ENCODE measurements around the gene THAP10. TPM values are rescaled to one million over a fixed set of nuclear protein-coding genes. Genes with fewer than 3 reads are reported as not detected.

Gene THAP10
- total RNA-seq, 1 donor = 2.6 TPM

DNA sequence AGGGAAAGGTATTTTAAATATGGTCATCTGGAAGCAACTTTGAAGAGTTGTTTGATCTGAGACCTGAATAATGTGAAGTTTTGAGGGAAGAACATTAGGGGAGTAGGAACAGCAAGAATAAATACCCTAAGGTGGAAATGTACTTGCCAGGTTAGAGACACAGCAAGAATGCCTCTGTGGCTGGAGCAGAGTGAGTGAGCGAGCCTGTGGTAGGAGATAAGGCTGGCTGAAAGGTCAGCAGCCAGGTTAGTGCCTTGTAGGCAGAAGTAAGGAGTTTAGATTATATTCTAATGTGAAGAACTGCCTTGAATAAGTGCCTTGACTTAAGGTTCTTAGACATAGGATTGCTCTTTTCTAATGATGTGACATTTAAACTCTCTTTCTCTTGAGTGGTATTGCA is 18.7 kb upstream of the THAP10 start:
- TF ChIP-seq, protein P1, sequence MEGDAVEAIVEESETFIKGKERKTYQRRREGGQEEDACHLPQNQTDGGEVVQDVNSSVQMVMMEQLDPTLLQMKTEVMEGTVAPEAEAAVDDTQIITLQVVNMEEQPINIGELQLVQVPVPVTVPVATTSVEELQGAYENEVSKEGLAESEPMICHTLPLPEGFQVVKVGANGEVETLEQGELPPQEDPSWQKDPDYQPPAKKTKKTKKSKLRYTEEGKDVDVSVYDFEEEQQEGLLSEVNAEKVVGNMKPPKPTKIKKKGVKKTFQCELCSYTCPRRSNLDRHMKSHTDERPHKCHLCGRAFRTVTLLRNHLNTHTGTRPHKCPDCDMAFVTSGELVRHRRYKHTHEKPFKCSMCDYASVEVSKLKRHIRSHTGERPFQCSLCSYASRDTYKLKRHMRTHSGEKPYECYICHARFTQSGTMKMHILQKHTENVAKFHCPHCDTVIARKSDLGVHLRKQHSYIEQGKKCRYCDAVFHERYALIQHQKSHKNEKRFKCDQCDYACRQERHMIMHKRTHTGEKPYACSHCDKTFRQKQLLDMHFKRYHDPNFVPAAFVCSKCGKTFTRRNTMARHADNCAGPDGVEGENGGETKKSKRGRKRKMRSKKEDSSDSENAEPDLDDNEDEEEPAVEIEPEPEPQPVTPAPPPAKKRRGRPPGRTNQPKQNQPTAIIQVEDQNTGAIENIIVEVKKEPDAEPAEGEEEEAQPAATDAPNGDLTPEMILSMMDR (IDR thresholded peaks at IDR 0.05; ENCODE audit: insufficient read depth, low read depth, low read length) = no peak
- no peak for DNase-seq (ENCODE audit: low read depth)
- no peak overlapping the region for H3K4me3 ChIP-seq (ENCODE audit: low read depth, low read length)

DNA sequence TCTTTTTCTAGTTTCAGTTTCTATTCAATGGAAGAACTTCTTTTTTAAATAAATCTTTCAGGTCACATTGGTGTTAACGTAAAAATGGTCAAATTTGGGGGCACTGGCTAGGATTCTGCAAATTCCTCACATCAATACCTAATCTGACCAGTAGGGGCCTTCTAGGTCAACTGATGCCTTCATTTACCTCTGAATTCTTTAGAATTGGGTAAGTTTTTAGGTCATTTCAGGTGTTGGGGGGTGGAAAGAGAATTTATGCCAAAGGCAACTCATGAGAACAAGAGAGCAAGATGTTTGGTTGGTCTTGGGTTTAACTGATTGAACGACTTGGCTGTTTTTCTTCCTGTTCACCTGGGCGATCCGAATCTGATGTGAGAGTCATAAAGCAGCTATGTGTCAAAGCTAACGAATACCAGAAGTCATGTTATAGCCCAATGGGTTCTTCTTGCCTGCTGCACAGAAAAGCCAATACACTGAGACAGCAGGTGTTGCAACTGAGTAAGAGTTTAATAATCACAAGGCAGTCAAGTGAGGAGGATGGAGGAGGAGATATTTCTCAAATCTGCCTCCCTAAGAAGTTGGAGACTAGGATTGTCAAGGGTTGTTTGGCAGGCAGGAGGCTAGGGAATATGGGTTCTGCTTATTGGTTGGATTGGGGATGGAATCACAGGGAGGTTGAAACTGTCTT is 15.7 kb upstream of the THAP10 start:
- no peak for DNase-seq (ENCODE audit: low read depth)
- H3K4me3 ChIP-seq (ENCODE audit: low read depth, low read length) = no peak overlapping the region
- TF ChIP-seq, protein P1 (IDR thresholded peaks at IDR 0.05; ENCODE audit: insufficient read depth, low read depth, low read length) = peak; percentile 31

DNA sequence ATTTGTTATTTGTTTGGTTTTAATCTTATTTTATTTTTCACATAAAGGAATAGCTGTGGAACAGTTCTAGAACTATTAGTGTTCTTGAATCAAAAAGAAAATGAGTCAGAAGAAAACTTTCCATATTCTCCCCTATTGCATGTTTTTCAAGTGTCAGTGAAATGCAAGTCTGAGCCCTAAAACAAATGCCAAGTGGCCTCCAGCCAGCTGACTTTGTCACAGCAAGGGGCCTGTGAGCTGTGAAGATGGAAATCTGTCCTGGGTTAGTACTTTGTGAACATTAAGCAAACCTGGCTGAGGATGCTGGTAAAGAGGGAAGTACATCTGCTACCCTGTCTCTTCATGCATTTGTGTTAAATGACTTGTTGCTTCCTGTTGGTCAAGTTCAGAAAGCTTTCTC is 14.6 kb upstream of the THAP10 start:
- DNase-seq (ENCODE audit: low read depth) = no peak
- TF ChIP-seq, protein P1 (IDR thresholded peaks at IDR 0.05; ENCODE audit: insufficient read depth, low read depth, low read length) = no peak
- H3K4me3 ChIP-seq (ENCODE audit: low read depth, low read length) = no peak overlapping the region

DNA sequence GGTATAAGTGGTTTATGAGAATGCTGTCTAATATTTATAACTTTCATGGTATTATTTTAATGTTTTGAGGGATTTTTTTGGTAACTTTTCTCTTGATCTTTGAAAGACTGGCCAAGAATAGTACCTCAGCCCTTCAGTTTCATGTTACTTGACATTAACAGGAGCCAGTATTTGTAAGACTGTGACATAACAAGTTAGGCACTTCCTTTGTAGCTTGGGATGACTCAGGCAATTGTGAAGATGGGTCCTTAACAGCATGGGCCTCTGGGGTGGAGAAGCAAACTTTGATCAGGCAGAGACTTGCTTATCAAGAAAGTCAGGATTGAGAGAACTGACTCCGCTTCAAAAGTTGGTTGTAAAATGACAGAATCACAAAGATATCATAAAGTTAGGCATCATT is 9.9 kb upstream of the THAP10 start:
- TF ChIP-seq, protein P1 (IDR thresholded peaks at IDR 0.05; ENCODE audit: insufficient read depth, low read depth, low read length) = no peak
- H3K4me3 ChIP-seq (ENCODE audit: low read depth, low read length) = no peak overlapping the region
- peak; percentile 76 for DNase-seq (ENCODE audit: low read depth)

DNA sequence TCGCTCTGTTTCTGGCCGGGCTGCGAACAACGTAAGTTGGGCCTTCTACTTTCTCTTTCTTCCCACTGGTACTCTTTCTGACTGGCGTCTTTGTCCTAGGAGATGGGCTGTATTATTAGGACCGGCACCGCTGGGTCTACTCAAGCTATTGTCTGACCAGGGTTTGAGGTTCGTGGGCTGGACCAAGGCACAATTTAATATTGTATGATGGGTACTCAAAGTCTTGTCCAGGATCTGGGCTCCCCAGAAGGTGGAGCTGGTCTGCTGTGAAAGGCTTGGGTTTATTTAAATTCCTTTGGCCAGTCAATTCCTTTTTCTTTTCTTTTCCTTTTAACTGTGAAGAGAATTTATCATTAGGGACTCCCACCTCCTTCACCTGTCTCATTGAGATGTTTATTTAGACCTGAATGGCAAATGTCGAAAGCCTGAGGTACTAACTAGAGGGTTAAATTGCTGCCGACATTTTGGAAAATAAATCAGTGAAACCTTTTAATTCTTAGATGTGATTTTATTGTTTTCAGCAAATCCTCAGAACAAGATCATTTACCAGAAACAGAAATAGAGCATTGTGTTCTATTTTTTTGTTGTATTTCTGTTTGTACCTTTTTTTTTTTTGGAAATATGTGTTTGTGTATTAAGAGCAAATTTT is 803 bp upstream of the THAP10 start:
- H3K4me3 ChIP-seq (ENCODE audit: low read depth, low read length) = peak overlapping the region; percentile 89
- DNase-seq (ENCODE audit: low read depth) = peak; percentile 68
- TF ChIP-seq, protein P1 (IDR thresholded peaks at IDR 0.05; ENCODE audit: insufficient read depth, low read depth, low read length) = peak; percentile 56

DNA sequence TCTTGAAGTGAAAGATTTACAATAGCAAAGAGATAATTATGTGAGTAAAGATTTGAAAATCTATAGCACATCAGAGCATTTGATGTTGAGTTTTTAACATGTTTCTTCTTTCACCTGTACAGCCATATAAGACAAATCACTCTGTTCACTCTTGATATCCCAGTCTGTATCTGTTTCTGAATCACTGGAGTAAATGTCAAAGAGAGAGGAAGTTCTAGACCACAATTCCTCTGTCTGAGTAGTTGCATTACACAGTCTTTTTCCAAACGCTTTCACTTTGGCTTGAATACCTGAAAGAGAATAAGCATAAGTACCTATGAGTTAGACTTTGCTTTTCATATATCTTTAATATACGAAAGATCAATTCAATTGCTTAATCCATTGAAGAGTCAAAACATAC is 9.9 kb downstream of the THAP10 start:
- TF ChIP-seq, protein P1 (IDR thresholded peaks at IDR 0.05; ENCODE audit: insufficient read depth, low read depth, low read length) = no peak
- no peak overlapping the region for H3K4me3 ChIP-seq (ENCODE audit: low read depth, low read length)
- DNase-seq (ENCODE audit: low read depth) = no peak

All from fibroblast of villous mesenchyme (primary cell).